ENCODE results near the gene NCS1.

The NCS1 gene

GRCh38 chr9:130176760-130177159 lies 4.6 kb downstream of the NCS1 start:
- no peak for DNase-seq (ENCODE audit: low read depth in 2 of 2)

GRCh38 chr9:130177898-130178805 lies 5.9 kb downstream of the NCS1 start:
- DNase-seq (ENCODE audit: low read depth in 2 of 2), result no peak

GRCh38 chr9:130179331-130179907 lies 7.2 kb downstream of the NCS1 start:
- DNase-seq (ENCODE audit: low read depth in 2 of 2), result no peak

DNA sequence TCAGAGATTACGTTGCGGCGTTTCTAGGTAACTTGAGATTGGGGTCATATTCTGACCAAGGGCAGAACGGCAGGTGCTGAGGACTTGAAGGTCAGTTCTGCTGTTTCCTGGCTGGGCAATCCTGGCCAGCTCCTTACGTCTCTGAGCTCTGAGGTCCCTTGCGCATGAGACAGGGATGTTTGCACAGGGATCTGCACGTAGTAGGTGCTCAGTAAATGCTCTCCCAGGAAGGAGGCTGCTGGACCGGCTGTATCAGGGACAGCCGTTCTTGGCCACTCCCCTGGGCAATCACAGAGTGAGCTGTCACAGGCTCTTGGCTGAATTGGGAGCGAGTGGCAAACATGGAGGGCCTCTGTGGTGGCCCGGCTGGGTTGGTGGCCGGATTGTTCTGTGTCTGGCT lies 8.3 kb downstream of the NCS1 start:
- no peak for DNase-seq (ENCODE audit: low read depth in 2 of 2)

- no peak for DNase-seq (ENCODE audit: low read depth in 2 of 2)
Observed at GRCh38 chr9:130181678-130182380, 9.6 kb downstream of the NCS1 start.

DNA sequence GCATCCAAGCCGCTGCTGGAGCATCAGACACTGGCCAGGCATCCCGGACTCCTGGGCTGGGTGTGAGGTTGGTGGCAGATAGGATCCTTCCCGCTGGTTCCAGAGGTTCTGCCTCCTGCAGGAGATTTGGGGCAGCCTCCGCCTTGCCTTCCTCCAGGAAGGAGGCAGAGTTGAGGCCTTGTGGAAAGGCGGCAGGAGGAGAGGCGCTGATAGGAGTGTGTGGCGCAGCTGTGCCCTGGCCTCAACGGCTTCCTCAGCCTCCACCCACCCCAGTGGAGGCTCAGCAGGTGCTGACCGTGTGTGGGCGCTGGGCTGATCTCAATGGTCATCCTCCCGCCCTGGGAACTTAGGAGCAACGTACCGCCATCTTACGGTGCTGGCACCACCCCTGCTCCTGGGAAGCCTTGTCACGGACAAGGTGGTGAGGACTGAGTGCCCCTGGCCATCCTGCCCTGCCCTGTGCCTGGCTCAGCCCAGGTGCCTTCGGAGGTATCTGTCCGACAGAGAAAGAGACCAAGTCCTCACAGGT lies 10.2 kb downstream of the NCS1 start:
- DNase-seq (ENCODE audit: low read depth in 2 of 2), result no peak

DNA sequence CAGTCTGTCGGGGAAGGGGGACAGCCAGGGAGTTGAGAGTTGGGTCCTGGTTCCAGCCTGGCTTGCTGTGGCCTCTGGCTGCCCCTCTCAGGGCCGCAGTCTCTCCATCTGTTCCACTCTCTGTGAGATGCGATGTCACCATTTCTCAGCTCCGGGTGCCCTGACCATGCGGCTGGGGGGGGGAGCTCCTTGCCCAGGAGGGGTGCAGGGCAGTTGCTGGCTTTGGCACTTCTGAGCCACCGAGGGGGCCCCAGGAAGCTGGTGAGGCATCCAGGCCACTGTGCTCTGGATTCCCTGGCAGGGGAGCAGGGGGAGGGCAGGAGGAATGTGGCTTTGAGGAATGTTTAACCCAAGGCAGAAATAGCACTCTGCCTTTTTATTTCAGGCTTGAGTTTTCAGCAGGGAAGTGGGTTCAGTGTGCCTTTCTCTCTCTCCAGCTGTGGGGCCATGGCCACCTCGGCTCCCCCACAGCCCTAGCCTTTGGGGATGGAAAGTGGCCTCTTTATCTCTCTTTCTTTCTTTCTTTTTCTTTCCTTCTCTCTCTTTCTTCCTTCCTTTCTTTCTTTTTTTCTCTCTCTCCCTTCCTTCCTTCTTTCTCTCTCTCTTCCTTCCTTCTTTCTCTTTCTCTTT lies 11.0 kb downstream of the NCS1 start:
- no peak for DNase-seq (ENCODE audit: low read depth in 2 of 2)

- DNase-seq (ENCODE audit: low read depth in 2 of 2), result no peak
Observed at GRCh38 chr9:130185017-130185416, 12.8 kb downstream of the NCS1 start.

- DNase-seq (ENCODE audit: low read depth in 2 of 2), result no peak
Observed at GRCh38 chr9:130185490-130186031, 13.4 kb downstream of the NCS1 start.

- DNase-seq (ENCODE audit: low read depth in 2 of 2), result no peak
Observed at GRCh38 chr9:130186051-130186450, 13.8 kb downstream of the NCS1 start.

DNA sequence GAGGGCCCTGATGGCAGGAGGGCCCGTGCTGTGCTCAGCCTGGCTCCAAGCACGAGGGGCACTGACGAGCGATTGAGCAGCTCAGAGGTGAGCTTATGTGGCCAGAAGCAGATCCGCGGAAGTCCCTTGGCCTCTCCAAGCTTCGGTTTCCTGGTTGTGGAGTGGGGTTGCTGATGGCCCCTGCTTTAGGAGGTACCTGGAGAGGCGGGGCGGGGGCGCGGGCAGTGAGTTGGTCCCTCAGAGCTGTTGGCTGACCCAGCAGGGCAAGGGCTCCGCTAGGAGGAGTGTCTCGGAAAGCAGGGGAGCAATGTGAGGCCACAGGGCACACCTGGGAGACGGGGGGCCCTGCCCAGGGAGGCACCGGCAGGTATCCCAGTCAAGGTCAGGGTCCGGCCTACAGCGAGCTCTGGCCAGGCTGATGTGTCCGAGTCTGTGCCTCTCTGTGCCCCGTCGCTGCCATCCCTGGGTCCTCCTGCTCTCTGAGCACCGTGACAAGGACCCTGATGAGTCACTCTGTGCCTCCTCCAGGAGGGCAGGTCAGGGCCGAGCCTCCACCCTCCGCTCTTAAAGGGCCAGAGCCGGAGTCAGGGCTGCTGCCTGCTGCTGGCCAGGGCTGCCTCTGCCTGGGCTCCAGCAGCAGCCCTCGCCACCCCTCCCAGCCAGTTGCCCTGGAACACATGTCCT lies 14.8 kb downstream of the NCS1 start:
- DNase-seq (ENCODE audit: low read depth in 2 of 2), result no peak

DNA sequence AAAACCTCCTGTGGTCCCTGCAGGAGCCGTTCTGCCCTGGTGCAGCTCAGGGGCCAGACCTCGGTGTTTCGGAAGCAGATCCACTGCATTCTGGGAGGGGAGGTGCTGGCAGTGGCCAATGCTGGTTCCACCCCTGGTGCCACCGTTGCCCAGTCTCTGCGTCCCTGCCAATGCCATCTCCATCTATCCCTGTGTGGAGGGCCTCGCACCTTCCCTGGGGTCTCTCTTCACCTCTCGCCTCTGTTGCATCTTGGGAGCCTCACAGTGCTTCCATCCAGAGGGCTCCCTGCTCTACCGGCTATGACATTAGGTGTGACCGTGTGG lies 15.3 kb downstream of the NCS1 start:
- DNase-seq (ENCODE audit: low read depth in 2 of 2), result no peak

DNA sequence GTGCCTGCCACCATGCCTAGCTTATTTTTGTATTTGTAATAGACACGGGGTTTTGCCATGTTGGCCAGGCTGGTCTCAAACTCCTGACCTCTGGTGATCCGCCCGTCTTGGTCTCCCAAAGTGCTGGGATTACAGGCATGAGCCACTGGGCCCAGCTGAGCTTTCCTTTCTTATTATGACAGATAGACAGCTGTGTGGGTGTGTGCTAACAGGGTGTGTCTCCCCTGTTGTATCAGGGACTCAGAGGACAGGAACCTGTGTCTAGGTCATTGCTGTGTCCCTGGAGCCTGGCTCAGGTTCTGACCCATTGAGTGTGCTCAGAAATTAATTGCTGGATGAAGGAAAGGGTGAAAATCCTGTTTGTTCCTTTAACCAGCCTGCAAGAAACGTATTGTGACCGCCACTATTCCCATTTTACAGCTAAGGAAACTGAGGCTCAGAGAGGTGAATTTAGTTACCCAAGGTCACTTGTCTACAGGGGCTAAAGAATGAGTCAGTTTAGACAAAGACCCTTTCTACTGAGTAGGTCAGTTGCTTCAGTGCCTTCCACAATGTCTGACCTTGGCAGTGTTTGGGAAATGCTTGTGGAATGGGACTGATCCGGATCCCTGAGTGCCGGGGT lies 16.8 kb downstream of the NCS1 start:
- no peak for DNase-seq (ENCODE audit: low read depth in 2 of 2)

DNA sequence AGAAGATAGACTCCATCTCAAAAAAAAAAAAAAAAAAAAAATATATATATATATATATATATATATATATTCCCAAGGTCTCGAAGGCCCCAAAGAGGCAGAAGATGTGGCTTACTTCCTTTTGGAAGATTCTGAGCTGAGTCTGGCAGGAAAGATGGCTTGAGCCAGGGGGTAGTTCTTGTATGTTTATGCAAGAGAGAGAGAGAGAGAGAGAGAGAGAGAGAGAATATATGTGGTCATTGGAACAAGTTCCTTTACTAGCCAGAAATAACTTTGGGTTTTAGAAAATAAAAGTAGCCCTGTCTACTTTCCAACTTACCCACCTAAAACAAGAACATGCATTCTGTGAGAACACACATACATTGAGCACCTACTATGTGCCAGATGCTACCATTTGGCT lies 17.6 kb downstream of the NCS1 start:
- no peak for DNase-seq (ENCODE audit: low read depth in 2 of 2)

- no peak for DNase-seq (ENCODE audit: low read depth in 2 of 2)
Observed at GRCh38 chr9:130191068-130191748, 19.0 kb downstream of the NCS1 start.

DNA sequence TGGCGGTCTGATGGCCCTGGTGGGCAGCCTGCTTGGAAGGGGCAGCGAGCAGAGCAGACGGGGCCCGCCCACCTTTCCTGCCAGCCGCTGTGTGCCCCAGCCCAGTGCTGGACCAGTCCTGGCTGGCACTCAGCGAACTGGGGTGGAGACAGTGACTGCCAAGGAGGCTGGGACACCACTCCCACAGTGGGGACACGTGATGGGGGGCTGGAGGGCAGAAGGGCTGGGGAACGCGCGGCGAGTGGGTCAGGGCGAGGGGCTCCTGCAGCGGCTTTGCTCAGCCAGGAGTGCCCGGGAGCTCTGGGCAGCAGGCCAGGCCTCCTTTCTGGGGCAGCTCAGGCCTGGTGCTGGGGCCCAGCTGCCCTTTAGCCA lies 19.5 kb downstream of the NCS1 start:
- no peak for DNase-seq (ENCODE audit: low read depth in 2 of 2)

GRCh38 chr9:130192382-130192999 lies 20.3 kb downstream of the NCS1 start:
- no peak for DNase-seq (ENCODE audit: low read depth in 2 of 2)

DNA sequence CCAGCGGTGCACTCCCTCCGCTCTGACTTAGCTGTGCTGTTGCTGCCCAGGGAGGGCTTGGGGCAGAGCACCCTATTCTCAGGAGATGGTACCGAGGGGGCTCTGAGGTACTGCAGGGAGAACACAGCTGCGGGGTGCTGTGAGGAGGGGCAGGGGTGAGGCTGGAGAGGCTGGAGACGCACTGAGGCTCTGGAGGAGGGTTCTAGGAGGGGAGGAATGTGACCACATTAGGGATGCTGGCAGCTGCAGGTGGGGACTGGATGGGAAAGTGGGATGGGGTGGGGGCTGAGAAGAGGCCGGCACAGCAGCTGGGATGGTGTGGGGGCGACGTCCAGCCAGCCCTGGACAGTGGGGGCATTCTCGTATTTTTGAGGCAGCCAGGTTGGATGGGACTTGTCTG lies 20.9 kb downstream of the NCS1 start:
- DNase-seq (ENCODE audit: low read depth in 2 of 2), result no peak

- no peak for DNase-seq (ENCODE audit: low read depth in 2 of 2)
Observed at GRCh38 chr9:130193531-130194377, 21.6 kb downstream of the NCS1 start.

Measured in stimulated activated CD8-positive, alpha-beta memory T cell treated with anti-CD3 and anti-CD28 coated beads, Interleukin-15, amount 100 ng/mL, for 4 hours (primary cell).